Thoracic aorta (tissue), 2 donors: ENCODE measurements around the gene STRIP1. TPM values are rescaled to one million over a fixed set of nuclear protein-coding genes. Genes with fewer than 3 reads are reported as not detected.

ENCODE experiments used
- ATAC-seq: fragments of 150-250 bp; one replicate; pipeline ENCODE4 v1.8.0; 2017; ENCODE audit warnings: low read depth; ENCODE audit not compliant: insufficient number of reproducible peaks, low FRiP score
- DNase-seq: peaks from one replicate; pipeline ENCODE4 v3.0.0-alpha.2; 2020; ENCODE audit warnings: low spot score
- H3K27ac ChIP-seq, 2 donors: fragments of 200-600 bp; sonication (generic); 1 replicate in 1 of 2; 2 replicates in 1 of 2; pipeline ENCODE4 v1.5.1; 2016; ENCODE audit warnings: mild to moderate bottlenecking in 2 of 2, moderate library complexity in 2 of 2
- H3K27me3 ChIP-seq: fragments of 200-600 bp; sonication (generic); replicated peaks from 2 replicates; pipeline ENCODE4 v1.6.0; 2016; ENCODE audit warnings: mild to moderate bottlenecking; ENCODE audit not compliant: insufficient read depth
- H3K36me3 ChIP-seq: fragments of 200-600 bp; sonication (generic); one replicate; pipeline ENCODE4 v1.5.1; 2016
- H3K4me1 ChIP-seq, 2 donors: fragments of 200-600 bp; sonication (generic); 1 replicate in 1 of 2; 2 replicates in 1 of 2; pipeline versions ENCODE4 v1.5.1 to v1.6.0; 2016; ENCODE audit warnings: low read depth in 2 of 2, mild to moderate bottlenecking in 1 of 2; ENCODE audit not compliant: control insufficient read depth in 1 of 2
- H3K4me3 ChIP-seq: fragments of 200-600 bp; sonication (generic); 2 replicates; pipeline ENCODE4 v1.5.1; 2016; ENCODE audit warnings: mild to moderate bottlenecking
- H3K9me3 ChIP-seq: fragments of 200-600 bp; sonication (generic); 2 replicates; pipeline ENCODE4 v1.5.1; 2016
- total RNA-seq, 2 donors: library from RNA; depleted of rRNA; stranded (reverse); fragments of >200 nt; gene quantifications; one replicate each; pipeline versions ENCODE4 v1.1.0 to v1.2.3, GENCODE V29; 2016
- TF ChIP-seq, protein P1 (sequence below): fragments of 200-600 bp; sonication (generic); IDR thresholded peaks from one replicate; pipeline ENCODE4 v1.5.1; 2019; ENCODE audit warnings: antibody characterized with exemption

STRIP1 gene
- total RNA-seq, 2 donors from 2014 or later = 38.4 to 61.6 TPM

- peaks cover 23% of the 10 kb centered on the region for H3K27me3 ChIP-seq
- H3K36me3 ChIP-seq = no peaks in the 10 kb centered on the region
- H3K9me3 ChIP-seq = no peaks in the 10 kb centered on the region
- peaks cover 8 to 16% of the 10 kb centered on the region in 2 donors for H3K4me1 ChIP-seq
- H3K27ac ChIP-seq = no peak overlapping the region
- ATAC-seq = no peak
- DNase-seq = no peak
- TF ChIP-seq, protein P1, sequence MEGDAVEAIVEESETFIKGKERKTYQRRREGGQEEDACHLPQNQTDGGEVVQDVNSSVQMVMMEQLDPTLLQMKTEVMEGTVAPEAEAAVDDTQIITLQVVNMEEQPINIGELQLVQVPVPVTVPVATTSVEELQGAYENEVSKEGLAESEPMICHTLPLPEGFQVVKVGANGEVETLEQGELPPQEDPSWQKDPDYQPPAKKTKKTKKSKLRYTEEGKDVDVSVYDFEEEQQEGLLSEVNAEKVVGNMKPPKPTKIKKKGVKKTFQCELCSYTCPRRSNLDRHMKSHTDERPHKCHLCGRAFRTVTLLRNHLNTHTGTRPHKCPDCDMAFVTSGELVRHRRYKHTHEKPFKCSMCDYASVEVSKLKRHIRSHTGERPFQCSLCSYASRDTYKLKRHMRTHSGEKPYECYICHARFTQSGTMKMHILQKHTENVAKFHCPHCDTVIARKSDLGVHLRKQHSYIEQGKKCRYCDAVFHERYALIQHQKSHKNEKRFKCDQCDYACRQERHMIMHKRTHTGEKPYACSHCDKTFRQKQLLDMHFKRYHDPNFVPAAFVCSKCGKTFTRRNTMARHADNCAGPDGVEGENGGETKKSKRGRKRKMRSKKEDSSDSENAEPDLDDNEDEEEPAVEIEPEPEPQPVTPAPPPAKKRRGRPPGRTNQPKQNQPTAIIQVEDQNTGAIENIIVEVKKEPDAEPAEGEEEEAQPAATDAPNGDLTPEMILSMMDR = no peak
- H3K4me3 ChIP-seq = no peak overlapping the region
These were observed 31.4 kb downstream of the STRIP1 start for GRCh38 chr1:110065841-110066240.

- H3K4me3 ChIP-seq = no peak overlapping the region
- ATAC-seq = no peak
- H3K4me1 ChIP-seq = peaks cover 8 to 16% of the 10 kb centered on the region in 2 donors
- H3K9me3 ChIP-seq = no peaks in the 10 kb centered on the region
- H3K27me3 ChIP-seq = peaks cover 23% of the 10 kb centered on the region
- H3K36me3 ChIP-seq = no peaks in the 10 kb centered on the region
- TF ChIP-seq, protein P1 = no peak
- no peak for DNase-seq
- H3K27ac ChIP-seq = no peak overlapping the region
These were observed 33.1 kb downstream of the STRIP1 start for GRCh38 chr1:110067479-110067892.

DNA sequence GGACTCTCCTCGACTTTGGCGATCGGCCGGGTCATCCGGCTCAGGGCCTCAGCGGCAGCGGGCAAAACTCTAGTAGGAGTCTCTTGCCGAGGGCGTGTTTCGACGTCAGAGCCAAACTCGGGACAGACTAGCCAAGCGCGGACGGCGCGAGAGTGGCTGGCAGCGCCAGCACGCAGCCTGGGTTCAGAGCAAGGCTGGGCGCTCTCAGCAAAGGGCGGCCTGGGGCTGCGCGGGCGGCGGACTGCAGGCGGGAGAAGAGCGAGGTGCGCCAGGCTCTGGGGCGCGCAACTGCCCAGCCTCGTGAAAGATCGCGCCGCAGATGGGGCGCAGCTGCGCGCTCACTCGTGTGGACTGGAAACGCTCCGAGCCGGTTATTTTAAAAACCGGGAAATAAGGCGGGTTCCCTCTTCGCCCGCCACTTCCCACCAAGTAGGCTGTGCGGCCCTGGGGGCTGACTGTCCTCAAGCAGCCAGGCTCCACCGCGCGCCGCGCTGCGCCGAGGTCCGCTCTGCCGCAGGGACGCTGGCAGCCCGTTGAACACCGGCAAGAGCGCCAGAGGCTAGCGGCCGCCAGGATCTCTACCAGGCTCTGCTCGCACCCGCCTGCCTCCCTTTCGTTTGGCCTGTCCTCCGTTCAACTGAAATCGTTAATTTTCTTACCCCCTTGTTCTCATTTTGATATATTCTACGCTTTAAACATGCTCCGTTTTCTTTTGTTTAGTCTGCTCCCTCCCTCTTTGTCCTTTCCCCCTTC lies 33.6 kb downstream of the STRIP1 start:
- Histone ChIP-seq H3K27me3 (peaks cover 23% of the 10 kb centered on the region), H3K4me3 (peak overlapping the region; percentile 51)

DNA sequence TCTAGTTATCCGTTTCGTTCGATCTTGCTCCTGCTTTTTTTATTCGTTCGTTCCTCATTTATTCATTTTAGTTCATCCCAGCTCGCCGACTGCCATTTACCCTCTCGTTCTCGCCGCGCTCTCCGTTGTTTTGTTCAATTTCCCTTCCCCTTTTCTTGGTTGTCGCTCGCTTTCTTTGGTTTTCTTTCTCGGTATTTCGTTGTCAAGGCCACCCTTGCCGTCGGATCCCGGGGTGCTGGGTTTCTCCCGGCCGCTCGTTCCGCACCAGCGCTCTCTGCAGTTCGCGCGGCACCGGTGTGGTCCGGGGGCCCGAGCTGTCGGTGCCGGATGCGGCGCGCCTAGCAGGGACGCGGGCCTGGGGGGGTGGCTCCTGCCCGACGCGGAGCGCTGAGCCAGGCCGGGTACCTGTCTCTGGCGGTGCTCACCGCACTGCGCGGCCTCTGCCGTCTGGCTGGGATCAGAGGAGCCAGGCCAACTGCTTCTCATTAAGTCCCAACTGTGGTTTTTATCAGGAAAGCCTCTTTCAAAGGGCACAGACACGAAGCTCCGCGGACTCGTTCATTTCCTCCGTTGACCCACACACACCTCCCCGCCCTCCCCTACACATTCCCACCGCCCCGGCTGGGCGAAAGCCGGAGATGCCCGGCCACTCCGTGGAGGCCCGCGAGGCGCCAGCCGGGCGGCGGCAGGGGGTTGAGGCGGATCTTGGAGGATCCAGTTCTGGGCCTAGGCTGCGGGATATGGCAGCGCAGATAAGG lies 34.4 kb downstream of the STRIP1 start:
- TF ChIP-seq, protein P1 = no peak
- H3K36me3 ChIP-seq = no peaks in the 10 kb centered on the region
- H3K27me3 ChIP-seq = peaks cover 23% of the 10 kb centered on the region
- peak overlapping the region in 1 of 2 donors; percentile 28 for H3K27ac ChIP-seq
- peaks cover 8 to 16% of the 10 kb centered on the region in 2 donors for H3K4me1 ChIP-seq
- ATAC-seq (no peak), DNase-seq (no peak)
- H3K9me3 ChIP-seq = no peaks in the 10 kb centered on the region
- peak overlapping the region; percentile 51 for H3K4me3 ChIP-seq

More for the DNA sequence above, 33.6 kb downstream of the STRIP1 start:
- TF ChIP-seq, protein P1 = no peak
- Histone ChIP-seq H3K9me3 (no peaks in the 10 kb centered on the region), H3K36me3 (no peaks in the 10 kb centered on the region), H3K4me1 (peaks cover 8 to 16% of the 10 kb centered on the region in 2 donors), H3K27ac (no peak overlapping the region)
- ATAC-seq = no peak
- no peak for DNase-seq
